SK-N-SH (cell line): Measurements from ENCODE around the gene SPOCK1.
"Not testable (repeated sequence)": the region's sequence is repeated elsewhere in the genome, so short reads cannot be mapped to it uniquely, and the experiment has no call there.

Experiments used
- CHD2 ChIP-seq: fragments of 150-350 bp; IDR thresholded peaks from 2 replicates; pipeline ENCODE4 v1.6.1; 2018; ENCODE audit warnings: low read length; ENCODE audit not compliant: partially characterized antibody
- CTCF ChIP-seq: fragments of 200-600 bp; sonication (generic); IDR thresholded peaks from 2 replicates; pipeline ENCODE4 v1.6.1; 2017; ENCODE audit warnings: antibody characterized with exemption, mild to moderate bottlenecking, moderate library complexity
- EP300 ChIP-seq, 2 experiments: IDR thresholded peaks; 2 replicates each; pipeline versions ENCODE4 v1.4.0 to v1.6.1; 2012; ENCODE audit warnings: borderline replicate concordance in 1 of 2, low read depth in 1 of 2, low read length in 1 of 2
- EZH2phosphoT487 ChIP-seq: fragments of 200-600 bp; sonication (generic); IDR thresholded peaks from 2 replicates; pipeline ENCODE4 v1.6.1; 2017; ENCODE audit warnings: low read depth, mixed run types, mild to moderate bottlenecking, antibody characterized with exemption, moderate library complexity, borderline replicate concordance
- FOXM1 ChIP-seq: IDR thresholded peaks from 2 replicates; pipeline ENCODE4 v1.4.0; 2012; ENCODE audit warnings: low read depth, mild to moderate bottlenecking
- IRF3 ChIP-seq: fragments of 150-350 bp; IDR thresholded peaks from 2 replicates; pipeline ENCODE4 v1.6.1; 2016; ENCODE audit warnings: mild to moderate bottlenecking, low read depth, low read length
- JUND ChIP-seq: IDR thresholded peaks from 2 replicates; pipeline ENCODE4 v1.4.0; 2012
- MEF2A ChIP-seq: IDR thresholded peaks from 2 replicates; pipeline ENCODE4 v1.4.0; 2012; ENCODE audit warnings: low read depth, borderline replicate concordance
- POLR2AphosphoS5 ChIP-seq: IDR thresholded peaks from 2 replicates; pipeline ENCODE4 v1.6.1; 2012; ENCODE audit warnings: low read depth, low read length
- RCOR1 ChIP-seq: fragments of 150-350 bp; IDR thresholded peaks from 2 replicates; pipeline ENCODE4 v1.6.1; 2017; ENCODE audit warnings: antibody characterized with exemption, low read length
- REST ChIP-seq: IDR thresholded peaks from 2 replicates; pipeline ENCODE4 v1.6.1; 2012; ENCODE audit warnings: mild to moderate bottlenecking, low read depth, low read length, moderate library complexity
- RFX5 ChIP-seq: IDR thresholded peaks from 2 replicates; pipeline ENCODE4 v1.6.1; 2012; ENCODE audit warnings: mild to moderate bottlenecking, improper control_type of control experiment, low read length
- USF2 ChIP-seq: fragments of 150-350 bp; IDR thresholded peaks from 2 replicates; pipeline ENCODE4 v1.6.1; 2017; ENCODE audit warnings: antibody characterized with exemption, low read length, low read depth, borderline replicate concordance
- YY1 ChIP-seq: IDR thresholded peaks from 2 replicates; pipeline ENCODE4 v1.4.0; 2012; ENCODE audit warnings: low read depth, mild to moderate bottlenecking

- not testable (repeated sequence) for TF ChIP-seq REST; RCOR1; EP300 (IDR thresholded peaks at IDR 0.05; ENCODE audit: borderline replicate concordance in 1 of 2, low read depth in 1 of 2, low read length in 1 of 2); CTCF; MEF2A; JUND; IRF3; EZH2phosphoT487; POLR2AphosphoS5; FOXM1; CHD2; RFX5; YY1; USF2
Observed at GRCh38 chr5:136954142-136954541, 545.0 kb downstream of the SPOCK1 start.
